Testis (tissue), 2 donors: ENCODE results near the gene RGS18.

Experiments used
- CTCF ChIP-seq, 3 experiments: fragments of 450-650 bp in 2 of 3; fragments of 200-600 bp in 1 of 3; sonication (generic) in 1 of 3; IDR thresholded peaks; one replicate each; pipeline ENCODE4 v1.5.1; 2016 to 2019; ENCODE audit warnings: antibody characterized with exemption in 3 of 3, mild to moderate bottlenecking in 2 of 3, moderate library complexity in 1 of 3
- POLR2A ChIP-seq: fragments of 450-650 bp; IDR thresholded peaks from one replicate; pipeline ENCODE4 v1.6.1; 2017; ENCODE audit warnings: antibody characterized with exemption, mild to moderate bottlenecking, moderate library complexity

- TF ChIP-seq CTCF (IDR thresholded peaks at IDR 0.05) = no peak
- TF ChIP-seq POLR2A = no peak
These were observed 48.7 kb upstream of the RGS18 start for GRCh38 chr1:192109576-192109975.
